ENCODE measurements around the gene OPALIN.

DNA sequence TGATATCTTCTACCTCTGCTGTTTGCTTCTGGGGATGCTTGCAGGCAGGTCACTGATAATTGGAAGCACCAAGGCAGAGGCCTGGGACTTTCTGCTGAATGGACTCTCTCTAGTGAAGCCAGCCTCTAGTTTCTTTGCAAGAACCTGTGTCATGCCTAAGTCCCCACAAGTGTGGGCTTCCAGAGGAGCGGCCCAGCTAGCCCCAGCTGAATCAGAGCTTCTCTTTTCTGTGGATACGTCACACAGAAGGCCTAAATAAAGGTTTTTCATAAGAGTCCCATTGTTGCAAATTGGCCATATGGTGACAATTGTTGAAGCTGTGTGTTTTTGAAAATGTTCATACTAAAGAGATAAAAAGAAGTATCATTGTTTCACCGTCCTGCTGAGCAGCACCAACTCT is 6.8 kb upstream of the OPALIN start:
- TF ChIP-seq, protein P1, sequence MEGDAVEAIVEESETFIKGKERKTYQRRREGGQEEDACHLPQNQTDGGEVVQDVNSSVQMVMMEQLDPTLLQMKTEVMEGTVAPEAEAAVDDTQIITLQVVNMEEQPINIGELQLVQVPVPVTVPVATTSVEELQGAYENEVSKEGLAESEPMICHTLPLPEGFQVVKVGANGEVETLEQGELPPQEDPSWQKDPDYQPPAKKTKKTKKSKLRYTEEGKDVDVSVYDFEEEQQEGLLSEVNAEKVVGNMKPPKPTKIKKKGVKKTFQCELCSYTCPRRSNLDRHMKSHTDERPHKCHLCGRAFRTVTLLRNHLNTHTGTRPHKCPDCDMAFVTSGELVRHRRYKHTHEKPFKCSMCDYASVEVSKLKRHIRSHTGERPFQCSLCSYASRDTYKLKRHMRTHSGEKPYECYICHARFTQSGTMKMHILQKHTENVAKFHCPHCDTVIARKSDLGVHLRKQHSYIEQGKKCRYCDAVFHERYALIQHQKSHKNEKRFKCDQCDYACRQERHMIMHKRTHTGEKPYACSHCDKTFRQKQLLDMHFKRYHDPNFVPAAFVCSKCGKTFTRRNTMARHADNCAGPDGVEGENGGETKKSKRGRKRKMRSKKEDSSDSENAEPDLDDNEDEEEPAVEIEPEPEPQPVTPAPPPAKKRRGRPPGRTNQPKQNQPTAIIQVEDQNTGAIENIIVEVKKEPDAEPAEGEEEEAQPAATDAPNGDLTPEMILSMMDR (IDR thresholded peaks at IDR 0.05; ENCODE audit: poor library complexity), result no peak
- no peak for TF ChIP-seq EZH2 (IDR thresholded peaks at IDR 0.05; ENCODE audit: borderline replicate concordance)

Measured in hepatocyte (in vitro differentiated cells).